Gastroesophageal sphincter (tissue), 4 donors: ENCODE results near the gene KLHL15. TPM values are rescaled to one million over a fixed set of nuclear protein-coding genes. Genes with fewer than 3 reads are reported as not detected.
"Not testable (repeated sequence)": the region's sequence is repeated elsewhere in the genome, so short reads cannot be mapped to it uniquely, and the experiment has no call there.

ENCODE experiments used
- ATAC-seq: fragments of 150-250 bp; one replicate; pipeline ENCODE4 v1.9.1; 2016; ENCODE audit warnings: mild to moderate bottlenecking, moderate library complexity
- H3K27ac ChIP-seq, 4 donors: fragments of 200-600 bp; sonication (generic) in 3 of 4; 1 replicate in 3 of 4; 2 replicates in 1 of 4; pipeline ENCODE4 v1.5.1; 2016 to 2019
- H3K27me3 ChIP-seq: fragments of 200-600 bp; sonication (generic); one replicate; pipeline ENCODE4 v1.5.1; 2019
- H3K36me3 ChIP-seq, 2 donors: fragments of 200-600 bp; sonication (generic); one replicate each; pipeline ENCODE4 v1.5.1; 2019; ENCODE audit warnings: control low read depth in 1 of 2
- H3K4me1 ChIP-seq, 3 donors: fragments of 200-600 bp; sonication (generic); 1 replicate in 2 of 3; 2 replicates in 1 of 3; pipeline ENCODE4 v1.5.1; 2016 to 2019; ENCODE audit warnings: control low read depth in 2 of 3
- H3K4me3 ChIP-seq, 2 donors: fragments of 200-600 bp; sonication (generic); one replicate each; pipeline ENCODE4 v1.5.1; 2019; ENCODE audit warnings: mild to moderate bottlenecking in 1 of 2, moderate library complexity in 1 of 2
- H3K9me3 ChIP-seq, 3 donors: fragments of 200-600 bp; sonication (generic); one replicate each; pipeline ENCODE4 v1.5.1; 2017 to 2019; ENCODE audit warnings: control low read depth in 2 of 3
- CTCF ChIP-seq, 4 experiments: fragments of 200-600 bp in 2 of 4; fragments of 450-650 bp in 2 of 4; sonication (generic) in 1 of 4; IDR thresholded peaks; one replicate each; pipeline ENCODE4 v1.5.1; 2017 to 2019; ENCODE audit warnings: antibody characterized with exemption in 4 of 4, mild to moderate bottlenecking in 2 of 4, moderate library complexity in 2 of 4
- EP300 ChIP-seq: sonication (generic); formaldehyde crosslinking; IDR thresholded peaks from one replicate; pipeline ENCODE4 v1.6.1; 2017; ENCODE audit warnings: antibody characterized with exemption, mild to moderate bottlenecking
- POLR2A ChIP-seq, 2 donors: fragments of 450-650 bp; IDR thresholded peaks; one replicate each; pipeline ENCODE4 v1.6.1; 2017; ENCODE audit warnings: antibody characterized with exemption in 2 of 2, mild to moderate bottlenecking in 2 of 2, moderate library complexity in 1 of 2
- POLR2AphosphoS5 ChIP-seq: sonication (generic); formaldehyde crosslinking; IDR thresholded peaks from one replicate; pipeline ENCODE4 v1.6.1; 2017; ENCODE audit warnings: antibody characterized with exemption
- WGBS, 2 donors: methylation state at CpG; one replicate each; pipeline ENCODE4 v1.1.5; 2018; ENCODE audit warnings: low coverage in 1 of 2; 5-methylcytosine and 5-hydroxymethylcytosine counted together
- total RNA-seq, 4 donors: library from RNA; depleted of rRNA; stranded (reverse); fragments of >200 nt; gene quantifications; one replicate each; pipeline ENCODE4 v1.1.0, GENCODE V29; 2016

Gene KLHL15
- total RNA-seq, 4 donors from 2014 or later, result 12.2 to 42.3 (median 17.4) TPM

GRCh38 chrX:23981222-23981621 is 45.8 kb downstream of the KLHL15 start:
- no peaks in the 10 kb centered on the region for H3K36me3 ChIP-seq
- H3K9me3 ChIP-seq, result no peaks in the 10 kb centered on the region
- H3K4me1 ChIP-seq, result peaks cover 0 to 17% (median 0%) of the 10 kb centered on the region in 3 donors
- no peak for TF ChIP-seq POLR2A (IDR thresholded peaks at IDR 0.05)
- no peak for TF ChIP-seq CTCF (IDR thresholded peaks at IDR 0.05)
- no peak for TF ChIP-seq EP300
- TF ChIP-seq POLR2AphosphoS5, result no peak
- 52 to 80% methylated on average over 1 to 3 of the region's 4 CpGs for WGBS, 2 donors
- no peaks in the 10 kb centered on the region for H3K27me3 ChIP-seq
- ATAC-seq, result no peak
- no peak overlapping the region for H3K27ac ChIP-seq
- no peak overlapping the region for H3K4me3 ChIP-seq

DNA sequence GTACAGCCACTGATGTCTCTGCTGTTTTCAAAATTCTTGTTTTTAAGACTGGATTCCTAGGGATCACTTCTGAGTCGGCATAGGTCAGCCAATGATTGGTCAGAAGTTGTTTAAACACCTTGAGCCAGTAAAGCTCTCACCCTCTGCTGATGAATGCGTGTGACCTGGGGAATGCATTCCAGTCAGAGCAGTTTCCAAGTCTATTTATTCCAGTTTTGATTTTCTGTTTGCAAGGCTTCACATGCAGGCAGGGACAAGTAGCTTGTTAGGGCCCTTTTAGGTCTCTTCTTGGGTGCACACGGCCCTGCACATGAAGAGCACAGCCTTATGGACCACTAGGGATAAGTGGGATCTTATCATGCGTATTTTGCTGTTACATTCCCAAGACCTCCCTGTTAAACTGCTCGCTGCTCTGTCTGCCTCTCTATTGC is 47.0 kb downstream of the KLHL15 start:
- H3K9me3 ChIP-seq, result no peaks in the 10 kb centered on the region
- peaks cover 0 to 14% (median 0%) of the 10 kb centered on the region in 3 donors for H3K4me1 ChIP-seq
- no peaks in the 10 kb centered on the region for H3K27me3 ChIP-seq
- peak overlapping the region in 1 of 4 donors; percentile 53 for H3K27ac ChIP-seq
- H3K4me3 ChIP-seq, result no peak overlapping the region
- H3K36me3 ChIP-seq, result no peaks in the 10 kb centered on the region
- ATAC-seq, result no peak
- TF ChIP-seq POLR2AphosphoS5 (peak; percentile 48), CTCF (IDR thresholded peaks at IDR 0.05) (no peak)
- 59% methylated on average over 3 of the region's 5 CpGs; no CpG with 5 or more reads in 1 of the 2 donors for WGBS, 2 donors

- H3K27me3 ChIP-seq, result no peaks in the 10 kb centered on the region
- H3K4me3 ChIP-seq, result no peak overlapping the region
- no peak overlapping the region for H3K27ac ChIP-seq
- TF ChIP-seq EP300, result no peak
- TF ChIP-seq POLR2AphosphoS5, result no peak
- no peak for TF ChIP-seq POLR2A (IDR thresholded peaks at IDR 0.05)
- TF ChIP-seq CTCF (IDR thresholded peaks at IDR 0.05), result no peak
- WGBS, 2 donors, result 48 to 57% methylated on average over 2 of the region's 4 CpGs
- H3K4me1 ChIP-seq, result peaks cover 0 to 7% (median 0%) of the 10 kb centered on the region in 3 donors
- no peak for ATAC-seq
- no peaks in the 10 kb centered on the region for H3K9me3 ChIP-seq
- no peaks in the 10 kb centered on the region for H3K36me3 ChIP-seq
Measured at GRCh38 chrX:23978491-23978890, 48.5 kb downstream of the KLHL15 start.

DNA sequence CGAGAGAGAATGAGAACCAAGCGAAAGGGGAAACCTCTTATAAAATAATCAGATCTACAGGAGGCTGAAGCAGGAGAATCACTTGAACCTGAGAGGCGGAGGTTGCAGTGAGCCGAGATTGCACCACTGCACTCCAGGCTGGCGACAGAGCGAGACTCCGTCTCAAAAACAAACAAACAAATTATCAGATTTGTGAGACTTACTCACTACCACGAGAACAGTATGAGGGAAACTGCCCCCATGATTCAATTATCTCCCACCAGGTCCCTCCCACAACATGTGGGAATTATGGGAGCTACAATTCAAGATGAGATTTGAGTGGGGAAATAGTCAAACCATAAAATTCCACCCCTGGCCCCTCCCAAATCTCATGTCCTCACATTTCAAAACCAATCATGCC is 61.4 kb downstream of the KLHL15 start:
- not testable (repeated sequence) for H3K27ac ChIP-seq, ATAC-seq, H3K36me3 ChIP-seq, H3K27me3 ChIP-seq, H3K9me3 ChIP-seq, H3K4me3 ChIP-seq, H3K4me1 ChIP-seq
- 76 to 85% methylated on average over 3 of the region's 8 CpGs for WGBS, 2 donors

- no peak overlapping the region for H3K27ac ChIP-seq
- WGBS, 2 donors, result 36 to 67% methylated on average over 2 to 4 of the region's 5 CpGs
- no peaks in the 10 kb centered on the region for H3K27me3 ChIP-seq
- H3K36me3 ChIP-seq, result no peaks in the 10 kb centered on the region
- H3K4me3 ChIP-seq, result no peak overlapping the region
- no peak for ATAC-seq
- no peaks in the 10 kb centered on the region for H3K9me3 ChIP-seq
- TF ChIP-seq POLR2A (IDR thresholded peaks at IDR 0.05) (no peak), POLR2AphosphoS5 (no peak), CTCF (IDR thresholded peaks at IDR 0.05) (no peak), EP300 (no peak)
- no peaks in the 10 kb centered on the region for H3K4me1 ChIP-seq
Measured at GRCh38 chrX:23964191-23964590, 62.8 kb downstream of the KLHL15 start.
